ENCODE results near the gene SEMA3D. TPM values are rescaled to one million over a fixed set of nuclear protein-coding genes. Genes with fewer than 3 reads are reported as not detected.

SEMA3D gene
- total RNA-seq, 1 donor from 2014 or later: not detected

DNA sequence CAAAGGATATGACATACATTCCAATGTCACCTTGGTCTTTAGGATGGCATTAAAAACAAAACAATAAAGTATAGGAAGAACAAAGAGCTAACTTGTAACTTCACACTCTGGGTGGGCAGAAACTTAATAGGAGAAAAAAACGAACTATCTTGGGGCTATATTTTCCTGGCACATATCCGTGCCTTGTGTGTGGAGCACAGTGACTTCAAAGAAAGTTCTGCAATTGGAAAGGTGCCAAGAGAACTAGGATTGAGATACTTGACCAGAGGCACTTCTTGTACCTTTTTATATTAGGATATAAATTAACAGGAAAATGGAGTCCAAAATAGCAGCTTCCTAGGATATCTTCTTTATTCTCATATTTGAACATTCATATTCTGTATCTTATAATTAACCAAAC, 148.4 kb downstream of the SEMA3D start:
- intact Hi-C loops (cut with micrococcal nuclease): no loop called here

DNA sequence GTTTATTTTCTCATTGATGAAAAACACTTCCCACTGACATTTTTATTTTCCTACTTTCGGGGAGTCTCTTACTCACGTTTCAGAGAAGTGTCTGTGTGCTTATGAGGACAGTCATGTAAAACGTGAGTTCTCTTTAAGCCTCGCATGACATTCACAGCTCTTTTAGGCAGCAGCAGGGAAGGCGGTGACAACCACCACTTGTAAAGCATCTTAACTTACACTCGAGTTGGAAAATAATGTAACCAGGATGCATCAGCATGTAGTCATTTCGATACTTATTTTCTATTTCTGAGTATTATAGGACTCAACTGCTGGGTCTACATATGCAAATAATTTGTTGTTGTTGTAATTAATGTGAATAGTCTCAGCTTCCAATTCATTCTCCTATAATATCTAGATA, 153.6 kb downstream of the SEMA3D start:
- intact Hi-C loops (cut with micrococcal nuclease): no loop called here

DNA sequence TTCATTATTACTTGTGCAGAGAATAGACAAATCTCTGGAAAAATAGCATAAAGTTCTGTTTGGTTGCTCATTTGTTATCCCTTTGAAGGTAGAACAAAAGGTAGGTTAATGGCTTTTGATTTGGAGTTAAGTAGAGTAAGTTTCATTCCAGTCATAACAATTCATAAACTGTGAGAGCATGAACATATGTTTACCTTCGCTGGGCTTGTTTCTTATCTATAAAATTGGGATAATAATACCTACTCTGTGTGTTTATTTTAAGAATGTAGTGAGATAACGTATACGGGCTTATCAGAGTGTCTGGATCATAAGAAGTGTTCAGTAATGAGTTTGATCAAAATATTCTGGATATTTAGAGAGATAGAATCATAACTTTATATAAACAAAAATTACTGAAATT, 155.4 kb downstream of the SEMA3D start:
- intact Hi-C loops (cut with micrococcal nuclease): no loop called here

DNA sequence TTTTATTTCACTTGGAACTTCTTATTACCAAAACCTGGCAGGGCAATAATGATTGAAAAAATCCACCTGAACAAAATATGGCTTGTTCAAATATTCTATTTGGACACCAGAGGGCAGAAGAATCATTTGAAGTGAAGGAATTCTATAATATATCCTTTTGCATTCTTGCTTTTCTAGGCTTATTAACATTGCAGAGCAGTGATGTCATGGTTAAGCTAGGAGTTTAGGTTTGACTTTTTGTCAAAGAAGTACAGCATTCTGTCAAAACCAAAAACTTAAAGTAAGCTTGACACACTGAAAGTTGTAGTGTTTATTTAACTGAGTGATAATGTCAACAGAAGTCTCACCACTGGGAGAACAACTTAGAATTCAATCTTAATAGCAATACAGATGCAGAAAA, 156.0 kb downstream of the SEMA3D start:
- intact Hi-C loops (cut with micrococcal nuclease): no loop called here

DNA sequence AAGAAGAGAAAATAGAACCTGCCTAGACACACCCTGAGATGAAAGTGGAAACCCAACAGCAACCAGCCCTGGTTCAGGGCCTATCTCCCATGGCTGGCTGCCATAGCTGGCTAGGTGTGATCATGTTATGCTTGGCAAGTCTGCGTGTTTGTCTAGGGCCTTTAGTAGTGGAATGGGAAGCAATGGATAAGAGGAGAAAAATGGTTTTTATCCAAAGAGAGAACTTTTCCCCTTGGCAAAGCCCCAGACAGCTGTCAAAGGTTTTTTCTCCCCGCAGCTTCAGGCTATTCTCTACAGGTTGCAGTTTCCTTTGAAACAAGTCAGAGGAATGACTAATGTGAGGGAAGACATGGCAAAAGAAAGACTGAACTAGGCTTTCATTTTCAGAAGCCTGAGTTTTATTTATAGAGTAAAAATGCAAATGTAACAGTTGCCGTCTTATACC, 161.5 kb downstream of the SEMA3D start:
- intact Hi-C loops (cut with micrococcal nuclease): loop anchor here (10.0 kb wide), 1 partner anchor 831 kb away; the partner anchor contains the start of gene SEMA3A

DNA sequence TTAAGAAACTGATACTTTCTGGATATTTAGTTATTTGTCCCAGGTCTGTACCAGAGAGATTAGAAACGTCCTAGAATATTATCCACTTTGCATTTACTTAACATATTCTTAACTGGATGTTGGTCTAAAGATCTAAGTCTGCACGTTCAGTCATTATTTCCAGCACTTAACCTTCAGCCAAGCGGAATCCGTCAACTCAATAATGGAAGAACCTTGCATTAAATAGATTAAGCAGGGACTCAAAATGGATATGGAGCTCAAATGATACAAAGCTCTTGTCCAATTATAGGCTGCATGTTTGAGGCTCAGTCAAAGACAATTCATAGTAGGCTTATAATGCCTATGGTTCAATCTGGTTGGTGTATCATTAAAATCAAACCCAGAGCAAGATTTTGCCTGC, 162.9 kb downstream of the SEMA3D start:
- intact Hi-C loops (cut with micrococcal nuclease): loop anchor here (1.0 to 10.0 kb wide), 4 partner anchors 829 to 1612 kb away; partner anchors contain the start of gene SEMA3A

DNA sequence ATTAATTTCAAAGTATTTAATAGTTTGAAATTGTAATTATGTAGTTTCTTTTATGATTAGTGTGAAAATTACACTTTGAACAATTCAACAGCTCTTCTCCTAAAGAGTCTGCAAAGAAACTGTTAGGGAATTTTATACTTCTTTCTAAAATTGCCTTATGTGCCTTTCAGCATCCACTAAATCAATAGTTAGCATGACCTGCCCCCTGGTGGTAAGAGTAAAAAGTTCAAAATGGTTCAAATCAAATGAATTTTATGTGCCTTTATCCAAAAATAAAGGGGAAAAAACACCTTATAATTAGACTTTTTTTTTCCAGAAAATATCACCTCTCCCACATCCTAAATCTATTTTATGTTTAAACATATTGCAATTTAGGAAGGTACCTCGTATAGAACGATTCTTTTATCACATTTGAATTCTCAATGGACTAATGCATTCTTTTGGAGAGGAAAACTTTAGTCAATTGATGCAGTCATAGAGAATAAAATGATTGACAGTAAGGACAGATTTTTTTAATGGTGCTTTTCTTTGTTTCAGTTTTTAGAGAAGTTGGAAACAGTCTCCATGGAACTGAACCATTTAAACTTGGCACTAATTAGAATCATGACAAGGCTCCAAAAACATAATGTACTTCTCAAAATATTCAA, 163.7 kb downstream of the SEMA3D start:
- intact Hi-C loops (cut with micrococcal nuclease): loop anchor here (1.0 to 10.0 kb wide), 4 partner anchors 828 to 1611 kb away; partner anchors contain the start of gene SEMA3A

DNA sequence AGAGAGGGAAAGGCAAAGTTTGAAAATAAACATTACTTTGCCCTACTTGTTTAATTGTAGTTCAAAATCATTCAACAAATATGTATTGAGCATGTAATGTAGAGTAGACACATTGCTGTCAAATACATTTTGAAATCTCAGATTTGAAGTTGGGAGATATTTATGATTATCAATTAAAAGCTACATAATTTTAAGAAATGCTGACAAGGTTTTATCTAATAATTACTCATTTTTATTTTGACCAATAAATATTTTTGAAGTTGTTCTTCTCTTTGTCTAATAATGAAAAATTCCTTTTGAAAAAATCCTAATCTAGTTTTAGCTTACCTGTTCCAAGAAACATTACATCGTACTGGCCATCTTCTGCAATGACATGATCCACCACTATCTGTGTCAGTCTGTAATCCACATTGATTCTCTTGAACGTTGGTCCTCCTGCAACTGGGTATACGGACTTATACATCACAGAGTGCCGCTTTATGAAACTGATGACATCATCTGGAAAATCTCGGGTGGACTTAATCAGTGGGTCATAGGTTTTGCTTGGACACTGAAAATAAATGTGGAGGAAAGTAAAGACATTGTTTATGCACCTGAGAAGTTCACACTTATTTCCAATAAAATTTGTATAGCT, 164.7 kb downstream of the SEMA3D start:
- intact Hi-C loops (cut with micrococcal nuclease): loop anchor here (5.0 to 10.0 kb wide), 2 partner anchors 827 to 1610 kb away; partner anchors contain the start of gene SEMA3A

DNA sequence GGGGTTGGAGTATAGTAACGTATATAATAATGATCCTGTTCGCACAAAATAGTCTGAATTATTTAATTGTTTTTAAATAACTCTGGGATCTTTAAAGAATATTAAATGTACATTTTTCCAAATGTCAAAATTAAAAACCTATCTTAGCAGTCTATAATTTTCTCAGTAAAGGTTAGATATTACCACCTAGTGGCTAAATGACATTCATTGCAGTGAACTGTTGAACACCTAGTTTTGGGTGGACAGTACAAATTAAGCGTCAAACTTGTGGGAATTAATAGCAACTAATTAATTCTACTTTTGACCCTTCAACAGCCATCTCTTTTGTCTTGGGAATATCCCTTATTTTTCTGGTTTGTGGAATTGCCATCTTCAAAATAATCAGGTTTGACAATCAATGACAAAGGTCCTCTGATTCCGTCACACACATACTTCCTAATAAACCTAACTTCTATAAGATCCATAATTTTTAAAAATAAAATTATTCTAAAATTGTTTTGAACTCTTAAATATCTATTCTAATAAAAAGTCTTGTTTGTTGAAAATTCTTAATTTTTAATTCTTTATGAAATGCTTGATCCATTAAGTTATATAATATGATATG, 165.7 kb downstream of the SEMA3D start:
- intact Hi-C loops (cut with micrococcal nuclease): loop anchor here (5.0 to 10.0 kb wide), 2 partner anchors 826 to 1609 kb away; partner anchors contain the start of gene SEMA3A

DNA sequence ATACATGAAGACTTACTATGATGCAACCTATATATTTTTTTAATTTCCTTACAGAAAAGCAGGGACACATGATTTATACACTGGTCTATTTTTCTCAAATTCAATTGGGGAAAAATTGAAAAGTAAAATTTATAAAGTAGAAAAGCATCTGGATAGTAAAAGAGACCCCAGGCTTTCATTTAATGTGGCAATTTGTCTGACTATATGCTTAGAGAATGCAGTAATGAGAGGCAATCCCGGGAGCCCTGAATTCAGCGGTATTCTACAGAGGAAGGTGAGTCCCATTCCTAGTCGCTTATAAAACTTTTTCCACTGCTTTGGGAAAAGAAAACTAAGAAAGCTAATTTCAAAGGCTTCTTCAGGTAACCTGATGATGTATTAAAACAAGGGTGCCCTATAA, 167.1 kb downstream of the SEMA3D start:
- intact Hi-C loops (cut with micrococcal nuclease): loop anchor here (5.0 to 10.0 kb wide), 2 partner anchors 825 to 1607 kb away; partner anchors contain the start of gene SEMA3A

DNA sequence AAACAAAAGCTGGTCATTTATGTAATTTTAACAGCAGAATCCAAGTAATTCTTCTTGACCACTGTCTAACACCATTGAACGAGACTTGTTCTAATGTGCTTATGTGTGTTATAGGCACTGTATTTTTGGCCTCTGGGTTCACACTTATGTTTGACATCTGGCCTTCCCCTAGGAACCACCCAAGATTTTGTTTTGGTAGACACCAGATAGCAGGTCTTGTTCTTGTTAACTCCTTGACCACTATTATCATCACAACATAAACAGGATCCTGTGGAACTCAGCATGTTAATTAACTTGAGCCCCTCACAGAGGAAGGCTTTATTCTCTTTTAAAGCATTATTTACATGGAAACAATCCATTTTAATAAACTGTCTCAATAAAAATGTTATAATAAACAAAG, 167.7 kb downstream of the SEMA3D start:
- intact Hi-C loops (cut with micrococcal nuclease): no loop called here

DNA sequence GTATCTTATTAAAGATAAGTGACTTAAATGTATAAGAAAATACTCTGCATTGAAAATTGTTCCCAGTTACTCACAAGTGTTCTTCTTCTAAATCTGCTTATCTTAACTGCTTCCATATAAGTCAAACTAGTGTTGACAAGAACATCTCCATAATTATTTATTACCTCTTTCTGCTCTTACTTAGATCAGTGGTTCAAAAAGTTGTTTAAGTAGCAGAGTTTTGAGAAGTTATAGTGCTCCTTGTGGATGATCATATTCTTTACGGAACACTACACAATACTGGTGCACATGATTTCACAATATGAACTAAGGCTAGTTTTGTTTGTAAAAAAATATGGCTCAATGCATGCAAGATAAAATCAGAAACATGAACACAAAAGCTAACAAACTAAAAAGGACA, 168.4 kb downstream of the SEMA3D start:
- intact Hi-C loops (cut with micrococcal nuclease): no loop called here

DNA sequence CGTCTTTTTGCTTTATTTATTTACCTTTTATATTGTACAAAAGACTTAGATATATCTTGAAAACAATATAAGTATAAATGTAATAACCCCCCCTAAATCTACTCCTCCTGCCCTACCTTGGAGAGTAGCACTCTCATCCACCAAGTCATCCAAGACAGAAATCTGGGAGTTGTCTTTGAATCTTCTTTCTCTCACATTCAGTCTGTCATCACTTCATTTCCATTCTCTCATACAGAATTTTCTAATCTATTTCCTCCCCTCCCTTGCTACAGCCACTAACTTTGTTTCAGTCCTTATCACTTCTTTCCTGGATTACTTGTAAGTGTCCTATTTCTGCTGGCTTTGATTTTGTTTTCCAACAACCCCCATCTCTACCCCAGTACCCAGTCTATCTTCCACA, 170.6 kb downstream of the SEMA3D start:
- intact Hi-C loops (cut with micrococcal nuclease): no loop called here

DNA sequence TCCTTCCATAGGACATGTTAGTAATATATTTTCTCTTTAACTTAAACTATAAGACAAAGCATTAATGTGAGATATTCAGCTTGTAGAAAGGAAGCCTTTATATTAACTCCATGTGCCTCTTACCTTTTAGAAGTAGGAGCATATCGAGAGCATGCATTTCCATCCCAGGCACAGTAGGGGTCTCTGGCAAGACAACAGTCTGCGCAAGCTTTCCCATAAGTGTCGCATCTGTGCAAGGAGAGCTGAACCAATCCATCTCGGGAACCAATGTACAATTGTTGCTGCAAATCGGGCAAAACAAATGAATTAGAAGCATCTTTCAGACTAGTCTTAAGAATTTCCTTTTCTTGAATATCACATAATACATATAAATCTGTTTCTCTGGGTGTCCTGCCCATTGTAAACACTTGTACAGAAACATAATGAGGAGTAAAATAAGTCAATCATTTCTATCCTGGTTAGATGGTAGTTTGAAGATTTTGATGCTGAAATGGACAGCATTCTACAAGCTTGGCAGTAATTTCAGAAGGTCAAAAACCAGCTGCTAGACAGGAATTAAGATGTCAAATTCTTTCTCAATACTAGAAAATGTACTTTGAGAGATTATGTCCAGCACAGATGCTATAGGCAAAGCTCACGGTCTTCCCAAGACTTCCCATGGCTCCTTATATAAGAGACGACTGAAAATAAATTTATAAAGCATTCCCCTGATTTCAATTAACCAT, 171.8 kb downstream of the SEMA3D start:
- intact Hi-C loops (cut with micrococcal nuclease): no loop called here

DNA sequence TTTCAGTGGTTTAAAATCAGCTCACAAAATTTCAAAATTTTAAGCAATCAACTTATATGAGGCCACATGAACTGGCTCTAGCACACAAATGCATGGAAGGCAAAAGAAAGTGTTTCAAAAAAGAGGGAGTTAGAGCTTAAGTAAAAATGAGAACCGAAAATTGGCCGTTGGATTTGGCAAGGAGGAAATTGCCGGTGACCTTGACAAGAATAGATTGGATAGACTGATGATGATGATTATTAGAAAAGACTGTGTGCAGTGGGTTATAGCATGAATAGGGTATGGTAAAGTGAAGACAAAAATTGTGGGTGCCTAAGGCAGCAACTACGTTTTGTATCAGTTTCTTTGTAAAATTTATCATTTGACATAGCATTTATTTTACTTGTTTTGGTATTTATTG, 175.7 kb downstream of the SEMA3D start:
- intact Hi-C loops (cut with micrococcal nuclease): no loop called here

DNA sequence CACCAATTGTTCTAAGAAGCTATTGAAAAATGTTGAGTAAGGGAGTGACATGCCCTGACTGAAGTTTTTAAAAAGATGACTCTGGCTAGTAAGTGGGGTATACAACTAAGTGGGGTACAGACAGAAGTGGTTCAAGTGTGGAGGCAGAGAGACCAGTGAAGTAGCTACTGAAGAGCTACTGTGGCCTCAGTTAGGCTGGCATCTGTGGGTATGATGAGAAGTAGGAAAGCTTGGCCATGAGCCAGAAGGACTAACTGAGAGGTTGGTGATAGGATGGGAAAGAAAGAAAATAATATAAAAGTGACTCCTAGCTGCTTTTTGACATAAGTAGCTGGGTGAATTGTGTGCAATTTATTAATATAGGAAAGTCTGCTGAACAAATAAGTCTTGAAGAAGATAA, 176.6 kb downstream of the SEMA3D start:
- intact Hi-C loops (cut with micrococcal nuclease): no loop called here

DNA sequence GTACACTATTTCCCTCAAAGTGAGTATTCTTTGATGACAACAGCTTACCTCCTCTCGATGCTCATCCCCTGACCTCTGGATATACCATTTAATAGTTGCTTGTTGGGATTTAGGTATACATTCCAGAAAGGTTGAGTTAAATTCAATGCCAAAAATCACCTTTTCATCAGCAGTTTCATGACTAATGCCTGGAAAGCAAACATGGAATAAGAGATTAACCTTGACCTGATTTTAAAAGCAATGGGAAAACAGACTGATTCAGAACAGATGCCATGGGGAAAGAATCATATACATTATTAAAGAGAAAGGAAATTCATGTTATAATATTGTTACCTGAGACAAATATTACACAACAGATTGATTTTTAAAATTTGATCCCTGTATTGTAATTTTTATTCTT, 180.1 kb downstream of the SEMA3D start:
- intact Hi-C loops (cut with micrococcal nuclease): no loop called here

DNA sequence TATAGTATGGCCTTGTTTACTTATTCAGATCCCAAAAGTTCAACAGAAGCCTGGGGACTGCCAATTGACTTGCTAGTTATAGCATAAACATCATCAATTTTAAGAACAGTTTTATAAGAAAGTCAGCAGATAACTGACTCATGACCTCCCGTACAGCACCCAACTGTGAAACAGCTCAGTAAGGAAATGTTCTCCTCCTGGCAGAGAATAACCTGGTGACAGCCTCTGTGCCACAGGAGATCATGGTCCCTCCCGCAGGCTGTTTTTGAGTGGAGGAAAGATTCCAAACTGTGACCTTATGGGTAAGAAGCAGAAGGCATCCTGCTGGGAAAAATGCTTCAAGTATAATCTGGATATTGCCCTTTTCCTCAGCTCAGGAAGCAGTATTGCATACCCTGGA, 182.5 kb downstream of the SEMA3D start:
- intact Hi-C loops (cut with micrococcal nuclease): no loop called here

DNA sequence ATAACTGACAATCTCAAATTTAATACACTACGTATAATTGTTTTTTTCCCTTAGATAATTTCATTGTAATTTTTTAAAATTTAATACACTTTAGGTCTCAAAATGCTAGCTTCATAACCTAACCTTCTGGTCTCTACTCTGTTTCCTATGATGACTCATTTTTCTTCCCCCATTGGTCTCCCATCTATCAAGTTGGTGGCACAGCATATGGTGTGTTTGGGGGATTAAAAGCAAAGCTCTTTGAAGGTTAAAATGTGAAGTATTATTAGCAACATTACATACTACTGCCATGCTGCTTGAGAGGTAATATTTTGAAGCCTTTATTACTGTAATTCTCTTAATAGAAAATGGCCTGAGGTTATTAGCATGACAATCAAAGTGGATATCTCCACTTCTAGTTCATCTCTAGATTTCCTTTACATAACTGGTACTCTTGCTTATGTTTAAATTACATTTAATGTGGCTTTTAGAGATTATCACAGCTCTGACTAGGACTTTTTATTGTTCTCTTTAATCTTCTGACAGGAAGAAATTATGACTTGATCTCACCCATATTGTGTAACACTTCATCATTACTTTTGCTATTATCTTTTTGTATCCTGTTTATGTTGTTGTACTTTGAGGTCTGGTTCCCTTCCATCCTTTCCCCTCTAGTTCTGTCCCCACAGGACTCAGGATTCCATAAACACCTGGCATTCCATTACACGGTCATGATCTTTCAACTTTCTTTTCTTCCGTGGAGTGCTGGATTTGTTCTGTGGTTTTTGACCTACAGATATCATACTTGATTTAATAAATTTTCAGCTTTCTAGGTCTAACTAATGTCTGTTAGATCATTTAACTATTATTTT, 185.1 kb downstream of the SEMA3D start:
- intact Hi-C loops (cut with micrococcal nuclease): no loop called here

DNA sequence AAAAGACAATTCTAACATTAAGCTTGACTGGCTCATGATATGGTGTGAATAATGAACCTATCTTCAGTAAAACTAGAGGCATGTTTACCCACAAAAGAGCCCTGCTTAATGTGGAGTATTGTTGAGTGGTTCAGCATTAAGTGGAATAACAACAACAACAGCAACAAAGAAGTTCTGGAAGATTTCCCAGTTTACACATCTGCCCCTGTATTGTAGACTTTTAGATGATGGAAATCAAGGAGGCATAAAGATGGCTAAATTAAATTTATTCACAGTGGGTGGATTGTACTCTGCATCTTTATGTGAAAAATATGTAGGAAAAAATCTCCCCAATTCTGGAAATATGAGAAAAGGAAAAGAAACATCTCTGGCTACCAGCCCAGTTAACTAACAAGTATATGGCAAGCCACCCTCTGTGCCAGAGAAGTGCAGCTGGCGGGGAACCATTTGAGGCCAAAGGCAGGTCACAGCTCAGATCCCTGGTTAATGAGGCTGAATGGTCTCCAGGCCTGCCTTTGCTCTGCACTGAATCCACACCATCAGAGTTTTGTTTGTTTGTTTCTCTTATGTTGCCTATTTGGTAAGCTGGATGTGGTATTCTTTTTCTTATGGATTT, 186.0 kb downstream of the SEMA3D start:
- intact Hi-C loops (cut with micrococcal nuclease): no loop called here
